Measurements from ENCODE around the gene SETD5. TPM values are rescaled to one million over a fixed set of nuclear protein-coding genes. Genes with fewer than 3 reads are reported as not detected.

SETD5 gene
- total RNA-seq, 2 donors from 2014 or later: 58.4 to 118 TPM

GRCh38 chr3:9377981-9378380, 19.4 kb upstream of the SETD5 start:
- intact Hi-C loops (cut with DNase I): no loop called here
- Histone ChIP-seq H3K27ac (no peak overlapping the region), H3K4me1 (replicated peaks) (no peaks in the 10 kb centered on the region), H3K4me3 (no peak overlapping the region), H3K36me3 (peaks cover 4 to 12% of the 10 kb centered on the region in 2 donors), H3K27me3 (replicated peaks; ENCODE audit: insufficient read depth) (no peaks in the 10 kb centered on the region), H3K9me3 (no peaks in the 10 kb centered on the region)
- TF ChIP-seq POLR2AphosphoS5 (IDR thresholded peaks at IDR 0.05) (no peak), CTCF (IDR thresholded peaks at IDR 0.05) (no peak), POLR2A (IDR thresholded peaks at IDR 0.05) (no peak)
- DNase-seq (ENCODE audit: low spot score): no peak
- 97% methylated on average over 1 of the region's 1 CpG for WGBS

- DNase-seq (ENCODE audit: low spot score): no peak
- Histone ChIP-seq H3K9me3 (no peaks in the 10 kb centered on the region), H3K27me3 (replicated peaks; ENCODE audit: insufficient read depth) (no peaks in the 10 kb centered on the region), H3K4me3 (no peak overlapping the region), H3K36me3 (peaks cover 4 to 6% of the 10 kb centered on the region in 2 donors), H3K27ac (no peak overlapping the region), H3K4me1 (replicated peaks) (no peaks in the 10 kb centered on the region)
- whole genome bisulfite sequencing: 54% methylated on average over 4 of the region's 4 CpGs
- intact Hi-C loops (cut with DNase I): no loop called here
- TF ChIP-seq CTCF (IDR thresholded peaks at IDR 0.05) (no peak), POLR2A (IDR thresholded peaks at IDR 0.05) (no peak), POLR2AphosphoS5 (IDR thresholded peaks at IDR 0.05) (no peak)
Observed at GRCh38 chr3:9379327-9379726, 18.1 kb upstream of the SETD5 start.

- TF ChIP-seq POLR2AphosphoS5 (IDR thresholded peaks at IDR 0.05) (no peak), POLR2A (IDR thresholded peaks at IDR 0.05) (no peak)
- Histone ChIP-seq H3K4me3 (no peak overlapping the region), H3K36me3 (peaks cover 4% of the 10 kb centered on the region in 2 donors), H3K4me1 (replicated peaks) (no peaks in the 10 kb centered on the region), H3K9me3 (no peaks in the 10 kb centered on the region), H3K27ac (no peak overlapping the region), H3K27me3 (replicated peaks; ENCODE audit: insufficient read depth) (no peaks in the 10 kb centered on the region)
- intact Hi-C loops (cut with DNase I): no loop called here
- WGBS: 89% methylated on average over 3 of the region's 3 CpGs
- DNase-seq (ENCODE audit: low spot score): no peak
Observed at GRCh38 chr3:9380014-9380413, 17.4 kb upstream of the SETD5 start.

- WGBS: 77% methylated on average over 13 of the region's 13 CpGs
- no peak overlapping the region for H3K4me3 ChIP-seq
- no peak for TF ChIP-seq CTCF (IDR thresholded peaks at IDR 0.05)
- no peak for TF ChIP-seq POLR2A (IDR thresholded peaks at IDR 0.05)
- TF ChIP-seq POLR2AphosphoS5 (IDR thresholded peaks at IDR 0.05): no peak
- peaks cover 0 to 4% of the 10 kb centered on the region in 2 donors for H3K36me3 ChIP-seq
- H3K4me1 ChIP-seq (replicated peaks): no peaks in the 10 kb centered on the region
- no peak for DNase-seq (ENCODE audit: low spot score)
- H3K9me3 ChIP-seq: no peaks in the 10 kb centered on the region
- H3K27me3 ChIP-seq (replicated peaks; ENCODE audit: insufficient read depth): no peaks in the 10 kb centered on the region
- H3K27ac ChIP-seq: no peak overlapping the region
- intact Hi-C loops (cut with DNase I): no loop called here
Observed at GRCh38 chr3:9384141-9384828, 13.1 kb upstream of the SETD5 start.

GRCh38 chr3:9385187-9386077, 12.0 kb upstream of the SETD5 start:
- Histone ChIP-seq H3K4me1 (replicated peaks) (no peaks in the 10 kb centered on the region), H3K36me3 (peaks cover 0 to 4% of the 10 kb centered on the region in 2 donors), H3K4me3 (no peak overlapping the region), H3K9me3 (no peaks in the 10 kb centered on the region), H3K27ac (no peak overlapping the region), H3K27me3 (replicated peaks; ENCODE audit: insufficient read depth) (no peaks in the 10 kb centered on the region)
- intact Hi-C loops (cut with DNase I): no loop called here
- no peak for DNase-seq (ENCODE audit: low spot score)
- 57% methylated on average over 2 of the region's 2 CpGs for WGBS
- TF ChIP-seq CTCF (IDR thresholded peaks at IDR 0.05): no peak
- no peak for TF ChIP-seq POLR2A (IDR thresholded peaks at IDR 0.05)
- TF ChIP-seq POLR2AphosphoS5 (IDR thresholded peaks at IDR 0.05): no peak
